B cell (primary cell): Measurements from ENCODE around the gene PRKAG2. TPM values are rescaled to one million over a fixed set of nuclear protein-coding genes. Genes with fewer than 3 reads are reported as not detected.

ENCODE experiments used
- ATAC-seq: fragments of 200-7000 bp; cut with Tn5 transposase; one replicate; pipeline ENCODE4 v1.10.0; 2021; ENCODE audit warnings: low read depth, mild to moderate bottlenecking, moderate number of reproducible peaks, moderate library complexity
- CTCF ChIA-PET: fragments of 350-600 bp; sonication (Branson Sonifier 250); formaldehyde crosslinking; loops from one replicate; lab custom pipeline; 2021; ENCODE audit warnings: antibody characterized with exemption, inconsistent platforms; lab: Charles Lee
- POLR2A ChIA-PET: fragments of 350-600 bp; sonication (Branson Sonifier 250); formaldehyde crosslinking; loops from one replicate; lab custom pipeline; 2021; ENCODE audit warnings: antibody characterized with exemption; lab: Charles Lee
- DNase-seq: peaks from one replicate; pipeline ENCODE4 v3.0.0; 2013
- H2AFZ ChIP-seq: 2 replicates; pipeline ENCODE4 v1.6.1; 2012; ENCODE audit warnings: mild to moderate bottlenecking, low read depth, low read length; ENCODE audit not compliant: insufficient read depth, poor library complexity, severe bottlenecking
- H3K27ac ChIP-seq, 2 donors: 1 replicate in 1 of 2; 2 replicates in 1 of 2; pipeline ENCODE4 v1.5.1; 2012 to 2013; ENCODE audit warnings: low read length in 2 of 2, mild to moderate bottlenecking in 2 of 2, moderate library complexity in 1 of 2
- H3K27me3 ChIP-seq, 4 experiments: fragments of 200-600 bp in 1 of 4; sonication (generic) in 1 of 4; replicated peaks in 1 of 4; 1 replicate in 2 of 4; 2 replicates in 2 of 4; pipeline versions ENCODE4 v1.6.1 to v1.7.0; 2013 to 2016; ENCODE audit warnings: low read length in 3 of 4, mild to moderate bottlenecking in 2 of 4, mixed read lengths in 1 of 4, moderate library complexity in 1 of 4; ENCODE audit not compliant: insufficient read depth in 4 of 4, control insufficient read depth in 3 of 4; ENCODE audit errors: control extremely low read depth in 1 of 4
- H3K36me3 ChIP-seq, 2 experiments: replicated peaks in 1 of 2; 1 replicate in 1 of 2; 2 replicates in 1 of 2; pipeline versions ENCODE4 v1.6.1 to v1.7.1; 2013; ENCODE audit warnings: low read length in 1 of 2; ENCODE audit not compliant: insufficient read depth in 2 of 2, control insufficient read depth in 1 of 2; ENCODE audit errors: control extremely low read depth in 1 of 2, extremely low read depth in 1 of 2
- H3K4me1 ChIP-seq, 2 donors: fragments of 200-600 bp in 1 of 2; sonication (generic) in 1 of 2; 1 replicate in 1 of 2; 2 replicates in 1 of 2; pipeline versions ENCODE4 v1.5.1 to v1.6.1; 2013 to 2017; ENCODE audit warnings: low read length in 2 of 2; ENCODE audit not compliant: control insufficient read depth in 2 of 2, insufficient read depth in 2 of 2
- H3K4me2 ChIP-seq: replicated peaks from 2 replicates; pipeline ENCODE3; 2012; ENCODE audit warnings: mild to moderate bottlenecking, low read depth, low read length; ENCODE audit not compliant: poor library complexity, severe bottlenecking
- H3K4me3 ChIP-seq, 5 experiments: fragments of 200-600 bp in 1 of 5; sonication (generic) in 1 of 5; 1 replicate in 3 of 5; 2 replicates in 2 of 5; pipeline versions ENCODE4 v1.5.1 to v1.7.0; 2011 to 2016; ENCODE audit warnings: low read length in 4 of 5, mild to moderate bottlenecking in 4 of 5, low read depth in 2 of 5, control low read depth in 1 of 5, moderate library complexity in 1 of 5; ENCODE audit not compliant: insufficient read depth in 1 of 5; ENCODE audit errors: control extremely low read depth in 1 of 5, extremely low read depth in 1 of 5
- H3K79me2 ChIP-seq: fragments of 200-600 bp; sonication (generic); one replicate; pipeline ENCODE4 v1.6.0; 2016; ENCODE audit warnings: low read length; ENCODE audit not compliant: control insufficient read depth, insufficient read depth
- H3K9ac ChIP-seq: fragments of 200-600 bp; sonication (generic); 2 replicates; pipeline ENCODE4 v1.6.1; 2017; ENCODE audit warnings: mild to moderate bottlenecking, low read length, moderate library complexity
- H3K9me3 ChIP-seq, 3 donors: one replicate each; pipeline versions ENCODE4 v1.6.1 to v1.7.1; 2013; ENCODE audit warnings: low read length in 2 of 3; ENCODE audit not compliant: control insufficient read depth in 2 of 3, insufficient read depth in 1 of 3; ENCODE audit errors: control extremely low read depth in 1 of 3
- H4K20me1 ChIP-seq: 2 replicates; pipeline ENCODE4 v1.6.0; 2012; ENCODE audit warnings: mild to moderate bottlenecking, low read length; ENCODE audit not compliant: insufficient read depth, control insufficient read depth, poor library complexity, severe bottlenecking
- H3K27ac Mint-ChIP-seq: one replicate; pipeline ENCODE4 v1.8.0; 2021; ENCODE audit warnings: mixed read lengths
- H3K27me3 Mint-ChIP-seq: one replicate; pipeline ENCODE4 v1.8.0; 2021; ENCODE audit warnings: mixed read lengths
- H3K4me1 Mint-ChIP-seq: one replicate; pipeline ENCODE4 v1.8.0; 2021; ENCODE audit warnings: mixed read lengths
- H3K4me3 Mint-ChIP-seq: one replicate; pipeline ENCODE4 v1.8.0; 2021; ENCODE audit warnings: mixed read lengths
- H3K9me3 Mint-ChIP-seq: one replicate; pipeline ENCODE4 v1.8.0; 2022; ENCODE audit warnings: mixed read lengths; ENCODE audit not compliant: insufficient read depth
- CTCF ChIP-seq: fragments of 200-600 bp; IDR thresholded peaks from one replicate; pipeline ENCODE4 v1.8.0; 2022; ENCODE audit warnings: antibody characterized with exemption, mild to moderate bottlenecking
- EZH2 ChIP-seq: IDR thresholded peaks from 2 replicates; pipeline ENCODE4 v1.6.1; 2012; ENCODE audit warnings: borderline replicate concordance, low read depth, mild to moderate bottlenecking, moderate library complexity, low read length; ENCODE audit not compliant: insufficient read depth, poor library complexity, severe bottlenecking
- WGBS: methylation state at CpG from one replicate; pipeline ENCODE4 v1.1.5; 2013; ENCODE audit warnings: missing lambda C conversion rate; ENCODE audit not compliant: insufficient coverage; 5-methylcytosine and 5-hydroxymethylcytosine counted together
- intact Hi-C: fragments of 100-400 bp; cut with micrococcal nuclease; formaldehyde crosslinking; loops from one replicate; pipeline ENCODE4 v1.10.0; 2022
- polyA plus RNA-seq: library from polyadenylated mRNA; depleted of rRNA; stranded (reverse); fragments of >200 nt; gene quantifications from 2 replicates; pipeline ENCODE4 v1.2.3, GENCODE V29; 2012
- total RNA-seq, 2 donors: library from RNA; stranded (reverse); fragments of 120-200 nt in 1 of 2; gene quantifications; 1 replicate in 1 of 2; 2 replicates in 1 of 2; pipeline versions ENCODE4 v1.2.3 to v1.2.4, GENCODE V29; 2013 to 2022

Gene PRKAG2
- total and polyA plus RNA-seq, 2 donors (not counting 1 experiment from before 2014, with no cell fraction given): 22.1 to 56.3 TPM

GRCh38 chr7:151680810-151681209, 196.1 kb downstream of the PRKAG2 start:
- Mint-ChIP-seq H3K9me3 (no peaks in the 10 kb centered on the region), H3K27me3 (no peaks in the 10 kb centered on the region), H3K4me1 (peaks cover 15% of the 10 kb centered on the region), H3K4me3 (no peak overlapping the region), H3K27ac (no peak overlapping the region)
- no peak overlapping the region for H3K27ac ChIP-seq
- whole genome bisulfite sequencing: 83% methylated on average over 5 of the region's 7 CpGs
- H3K79me2 ChIP-seq: no peaks in the 10 kb centered on the region
- no peaks in the 10 kb centered on the region for H3K27me3 ChIP-seq
- H2AFZ ChIP-seq: no peak overlapping the region
- TF ChIP-seq EZH2 (no peak), CTCF (no peak)
- no peaks in the 10 kb centered on the region for H3K9me3 ChIP-seq
- H3K4me2 ChIP-seq: no peak overlapping the region
- DNase-seq (no peak), ATAC-seq (no peak)
- ChIA-PET CTCF (no interaction called here), POLR2A (no interaction called here)
- H3K4me3 ChIP-seq: no peak overlapping the region
- intact Hi-C loops: no loop called here
- H3K4me1 ChIP-seq: peaks cover 0 to 4% of the 10 kb centered on the region in 2 donors
- no peak overlapping the region for H3K9ac ChIP-seq
- H3K36me3 ChIP-seq: no peaks in the 10 kb centered on the region
- H4K20me1 ChIP-seq: no peaks in the 10 kb centered on the region

- Mint-ChIP-seq H3K4me1 (peaks cover 15% of the 10 kb centered on the region), H3K27ac (no peak overlapping the region), H3K27me3 (no peaks in the 10 kb centered on the region), H3K9me3 (no peaks in the 10 kb centered on the region), H3K4me3 (no peak overlapping the region)
- ATAC-seq (no peak), DNase-seq (no peak)
- Histone ChIP-seq H3K27me3 (no peaks in the 10 kb centered on the region), H3K36me3 (no peaks in the 10 kb centered on the region), H4K20me1 (no peaks in the 10 kb centered on the region), H3K4me1 (peaks cover 0 to 4% of the 10 kb centered on the region in 2 donors), H3K4me3 (no peak overlapping the region), H3K27ac (no peak overlapping the region), H3K79me2 (no peaks in the 10 kb centered on the region), H3K4me2 (no peak overlapping the region), H2AFZ (no peak overlapping the region), H3K9ac (no peak overlapping the region), H3K9me3 (no peaks in the 10 kb centered on the region)
- CTCF ChIA-PET: no interaction called here
- POLR2A ChIA-PET: no interaction called here
- intact Hi-C loops: no loop called here
- TF ChIP-seq CTCF (no peak), EZH2 (no peak)
- 73% methylated on average over 10 of the region's 11 CpGs for WGBS
These were observed 196.9 kb downstream of the PRKAG2 start for GRCh38 chr7:151679881-151680612.
